ENCODE results near the gene CCDC180. TPM values are rescaled to one million over a fixed set of nuclear protein-coding genes. Genes with fewer than 3 reads are reported as not detected.
"Not testable (repeated sequence)": the region's sequence is repeated elsewhere in the genome, so short reads cannot be mapped to it uniquely, and the experiment has no call there.

CCDC180 gene
- total RNA-seq, 1 donor from 2014 or later, result 12.5 TPM

DNA sequence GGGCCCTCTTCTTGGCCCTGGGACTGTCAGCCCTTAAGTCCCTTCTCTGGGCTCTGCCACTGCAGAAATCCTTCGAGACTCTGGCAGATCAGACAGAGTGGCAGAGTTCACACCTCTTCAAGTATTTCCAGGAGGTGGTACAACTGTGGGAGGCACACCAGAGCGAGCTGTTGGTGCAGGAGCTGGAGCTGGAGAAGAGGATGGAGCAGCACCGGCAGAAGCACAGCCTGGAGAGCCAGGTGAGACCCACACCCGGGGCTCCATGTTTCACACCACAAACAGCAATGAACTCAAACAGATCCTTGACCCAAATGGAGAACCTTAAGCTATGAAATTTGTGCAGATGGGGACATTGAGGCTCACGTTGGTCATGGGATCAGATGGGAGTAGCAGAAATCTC, 17.5 kb downstream of the CCDC180 start:
- DNase-seq (ENCODE audit: low spot score, unreplicated experiment), result no peak
- Mint-ChIP-seq H3K4me1 (ENCODE audit: low read depth) (no peaks in the 10 kb centered on the region), H3K27me3 (no peaks in the 10 kb centered on the region), H3K4me3 (ENCODE audit: low read depth) (no peak overlapping the region), H3K9me3 (ENCODE audit: low read depth) (no peaks in the 10 kb centered on the region), H3K36me3 (ENCODE audit: insufficient read depth) (peaks cover 1% of the 10 kb centered on the region), H3K27ac (no peak overlapping the region)
- TF ChIP-seq, protein P1, sequence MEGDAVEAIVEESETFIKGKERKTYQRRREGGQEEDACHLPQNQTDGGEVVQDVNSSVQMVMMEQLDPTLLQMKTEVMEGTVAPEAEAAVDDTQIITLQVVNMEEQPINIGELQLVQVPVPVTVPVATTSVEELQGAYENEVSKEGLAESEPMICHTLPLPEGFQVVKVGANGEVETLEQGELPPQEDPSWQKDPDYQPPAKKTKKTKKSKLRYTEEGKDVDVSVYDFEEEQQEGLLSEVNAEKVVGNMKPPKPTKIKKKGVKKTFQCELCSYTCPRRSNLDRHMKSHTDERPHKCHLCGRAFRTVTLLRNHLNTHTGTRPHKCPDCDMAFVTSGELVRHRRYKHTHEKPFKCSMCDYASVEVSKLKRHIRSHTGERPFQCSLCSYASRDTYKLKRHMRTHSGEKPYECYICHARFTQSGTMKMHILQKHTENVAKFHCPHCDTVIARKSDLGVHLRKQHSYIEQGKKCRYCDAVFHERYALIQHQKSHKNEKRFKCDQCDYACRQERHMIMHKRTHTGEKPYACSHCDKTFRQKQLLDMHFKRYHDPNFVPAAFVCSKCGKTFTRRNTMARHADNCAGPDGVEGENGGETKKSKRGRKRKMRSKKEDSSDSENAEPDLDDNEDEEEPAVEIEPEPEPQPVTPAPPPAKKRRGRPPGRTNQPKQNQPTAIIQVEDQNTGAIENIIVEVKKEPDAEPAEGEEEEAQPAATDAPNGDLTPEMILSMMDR (IDR thresholded peaks at IDR 0.05; ENCODE audit: unreplicated experiment), result no peak

DNA sequence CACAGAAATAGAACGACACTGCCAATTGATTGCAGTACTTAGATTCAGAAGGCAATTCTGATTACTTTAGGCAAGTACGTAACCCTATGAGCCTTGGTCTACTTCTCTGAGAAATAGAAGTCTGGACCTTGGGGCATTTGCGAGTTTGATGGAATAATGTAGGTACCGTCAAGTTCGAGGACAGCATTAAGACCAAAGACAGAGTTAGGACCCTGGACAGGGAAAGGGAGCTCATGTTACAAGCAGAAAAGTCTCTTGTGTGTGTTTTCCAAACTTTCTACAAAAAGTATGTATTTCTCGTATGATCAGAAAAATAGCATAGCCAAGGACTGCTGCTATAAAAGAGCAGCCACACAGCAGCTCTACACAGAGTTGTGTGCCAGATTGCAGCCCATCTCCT, 20.1 kb downstream of the CCDC180 start:
- TF ChIP-seq, protein P1 (IDR thresholded peaks at IDR 0.05; ENCODE audit: unreplicated experiment), result no peak
- DNase-seq (ENCODE audit: low spot score, unreplicated experiment), result no peak
- peaks cover 19% of the 10 kb centered on the region for H3K36me3 Mint-ChIP-seq (ENCODE audit: insufficient read depth)

DNA sequence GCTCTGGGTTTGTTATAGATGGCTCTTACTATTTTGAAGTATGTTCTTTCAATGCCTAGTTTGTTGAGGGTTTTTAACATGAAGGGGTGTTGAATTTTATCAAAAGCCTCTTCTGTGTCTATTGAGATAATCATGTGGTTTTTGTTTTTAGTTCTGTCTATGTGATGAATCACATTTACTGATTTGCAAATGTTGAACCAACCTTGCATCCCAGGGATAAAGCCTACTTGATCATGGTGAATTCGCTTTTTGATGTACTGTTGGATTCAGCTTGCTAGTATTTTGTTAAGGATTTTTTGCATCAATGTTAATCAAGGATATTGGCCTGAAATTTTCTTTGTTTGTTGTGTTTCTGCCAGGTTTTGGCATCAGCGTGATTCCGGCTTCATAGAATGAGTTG, 25.5 kb downstream of the CCDC180 start:
- TF ChIP-seq, protein P1 (IDR thresholded peaks at IDR 0.05; ENCODE audit: unreplicated experiment), result no peak
- no peak overlapping the region for H3K27ac Mint-ChIP-seq

More for the DNA sequence above, 20.1 kb downstream of the CCDC180 start:
- Mint-ChIP-seq H3K9me3 (ENCODE audit: low read depth) (peaks cover 11% of the 10 kb centered on the region), H3K27ac (no peak overlapping the region), H3K4me3 (ENCODE audit: low read depth) (no peak overlapping the region), H3K27me3 (no peaks in the 10 kb centered on the region), H3K4me1 (ENCODE audit: low read depth) (no peaks in the 10 kb centered on the region)

DNA sequence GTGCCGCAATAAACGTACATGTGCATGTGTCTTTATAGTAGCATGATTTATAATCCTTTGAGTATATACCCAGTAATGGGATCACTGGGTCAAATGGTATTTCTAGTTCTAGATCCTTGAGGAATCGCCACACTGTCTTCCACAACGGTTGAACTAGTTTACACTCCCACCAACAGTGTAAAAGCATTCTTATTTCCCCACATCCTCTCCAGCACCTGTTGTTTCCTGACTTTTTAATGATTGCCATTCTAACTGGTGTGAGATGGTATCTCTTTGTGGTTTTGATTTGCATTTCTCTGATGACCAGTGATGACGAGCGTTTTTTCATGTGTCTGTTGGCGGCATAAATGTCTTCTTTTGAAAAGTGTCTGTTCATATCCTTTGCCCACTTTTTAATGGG, 28.2 kb downstream of the CCDC180 start:
- H3K9me3 Mint-ChIP-seq (ENCODE audit: low read depth), result peaks cover 30% of the 10 kb centered on the region
- peaks cover 36% of the 10 kb centered on the region for H3K36me3 Mint-ChIP-seq (ENCODE audit: insufficient read depth)
- not testable (repeated sequence) for H3K4me3 Mint-ChIP-seq (ENCODE audit: low read depth); DNase-seq (ENCODE audit: low spot score, unreplicated experiment); H3K27ac Mint-ChIP-seq; H3K4me1 Mint-ChIP-seq (ENCODE audit: low read depth); H3K27me3 Mint-ChIP-seq

More for the DNA sequence above, 25.5 kb downstream of the CCDC180 start:
- H3K4me1 Mint-ChIP-seq (ENCODE audit: low read depth), result peaks cover 1% of the 10 kb centered on the region
- H3K9me3 Mint-ChIP-seq (ENCODE audit: low read depth), result peaks cover 18% of the 10 kb centered on the region
- H3K4me3 Mint-ChIP-seq (ENCODE audit: low read depth), result no peak overlapping the region
- DNase-seq (ENCODE audit: low spot score, unreplicated experiment), result no peak
- H3K36me3 Mint-ChIP-seq (ENCODE audit: insufficient read depth), result peaks cover 31% of the 10 kb centered on the region
- no peaks in the 10 kb centered on the region for H3K27me3 Mint-ChIP-seq

DNA sequence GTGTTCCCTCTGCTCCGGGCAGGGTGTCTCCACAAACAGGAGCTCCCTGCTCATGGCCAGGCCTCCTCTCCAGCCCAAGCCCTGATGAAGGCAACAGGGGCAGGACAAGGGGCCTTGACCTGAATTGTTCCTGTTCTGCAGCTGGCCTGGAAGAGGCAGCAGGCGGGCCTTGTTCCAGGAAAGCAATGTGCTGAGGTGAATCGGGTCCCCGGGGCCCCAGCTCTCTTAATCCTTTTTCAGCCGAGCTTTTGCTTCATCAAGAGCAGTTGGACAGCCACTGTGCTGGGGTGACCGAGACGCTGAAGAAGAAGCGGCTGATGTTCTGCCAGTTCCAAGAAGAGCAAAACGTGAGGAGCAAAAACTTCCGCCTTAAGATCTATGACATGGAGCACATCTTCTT, 41.4 kb downstream of the CCDC180 start:
- DNase-seq (ENCODE audit: low spot score, unreplicated experiment), result no peak
- Mint-ChIP-seq H3K4me3 (ENCODE audit: low read depth) (no peak overlapping the region), H3K36me3 (ENCODE audit: insufficient read depth) (peaks cover 5% of the 10 kb centered on the region), H3K4me1 (ENCODE audit: low read depth) (peaks cover 2% of the 10 kb centered on the region), H3K9me3 (ENCODE audit: low read depth) (no peaks in the 10 kb centered on the region), H3K27me3 (no peaks in the 10 kb centered on the region), H3K27ac (no peak overlapping the region)
- TF ChIP-seq, protein P1 (IDR thresholded peaks at IDR 0.05; ENCODE audit: unreplicated experiment), result no peak

DNA sequence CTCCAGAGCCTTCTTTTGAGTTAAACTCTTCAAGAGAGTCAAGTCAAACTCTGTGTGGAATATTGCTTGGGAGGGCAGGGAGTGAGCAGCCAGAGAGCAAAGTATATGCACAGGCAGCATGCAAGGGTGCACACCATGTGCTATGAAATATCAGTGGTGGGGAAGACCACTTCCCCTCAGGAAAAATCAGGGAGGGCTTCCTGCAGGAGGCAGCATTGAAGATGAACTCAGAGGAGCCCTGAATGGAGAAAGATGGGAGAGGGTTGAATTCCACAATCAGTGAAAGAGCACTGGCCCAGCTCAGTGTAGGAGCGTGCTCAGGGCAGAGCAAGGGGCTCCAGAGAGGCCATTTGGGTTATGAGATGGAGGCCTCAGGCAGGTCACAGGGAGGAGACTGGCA, 41.9 kb downstream of the CCDC180 start:
- no peak for DNase-seq (ENCODE audit: low spot score, unreplicated experiment)
- H3K36me3 Mint-ChIP-seq (ENCODE audit: insufficient read depth), result peaks cover 5% of the 10 kb centered on the region
- H3K27me3 Mint-ChIP-seq, result no peaks in the 10 kb centered on the region
- peaks cover 2% of the 10 kb centered on the region for H3K4me1 Mint-ChIP-seq (ENCODE audit: low read depth)
- TF ChIP-seq, protein P1 (IDR thresholded peaks at IDR 0.05; ENCODE audit: unreplicated experiment), result no peak
- no peaks in the 10 kb centered on the region for H3K9me3 Mint-ChIP-seq (ENCODE audit: low read depth)
- H3K4me3 Mint-ChIP-seq (ENCODE audit: low read depth), result no peak overlapping the region
- H3K27ac Mint-ChIP-seq, result no peak overlapping the region
